Measurements from ENCODE around the gene THSD7A. TPM values are rescaled to one million over a fixed set of nuclear protein-coding genes. Genes with fewer than 3 reads are reported as not detected.
A peak's percentile ranks its signal among the peaks of the same experiment; 100 is the strongest.

THSD7A gene
- total and polyA plus RNA-seq, 2 donors from 2014 or later, result 5.1 to 24.3 TPM

DNA sequence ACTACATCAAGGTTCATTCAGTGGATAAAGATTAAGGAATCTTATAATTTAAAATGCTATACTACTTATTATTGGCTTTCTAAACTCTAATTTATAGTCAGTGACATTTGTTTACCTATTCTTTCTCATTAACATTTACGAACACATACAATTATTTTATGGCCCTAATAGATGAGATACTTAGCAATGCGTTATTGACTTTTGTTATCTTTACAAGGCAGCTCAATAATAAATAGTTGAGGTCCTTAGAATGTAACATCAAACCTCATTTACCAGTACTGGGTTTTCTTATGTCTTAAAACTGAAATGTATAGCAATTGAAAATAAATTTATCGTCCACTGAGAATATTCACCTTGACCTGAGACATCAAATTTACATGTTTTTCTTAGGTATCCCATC, 89.0 kb downstream of the THSD7A start:
- TF ChIP-seq CTCF (IDR thresholded peaks at IDR 0.05; ENCODE audit: borderline replicate concordance, extremely low read depth, insufficient read depth), result no peak
- peak in 1 of 5 donors; percentile 34 for DNase-seq
- no peaks in the 10 kb centered on the region for H3K4me1 ChIP-seq (ENCODE audit: control insufficient read depth in 2 of 3, insufficient read depth in 2 of 3, low read depth in 1 of 3, low read length in 3 of 3)
- no peak overlapping the region for H3K27ac ChIP-seq (ENCODE audit: low read depth in 2 of 2, low read length in 2 of 2)
- FAIRE-seq, result no peak
- H3K4me3 ChIP-seq (ENCODE audit: low read length in 3 of 3), result no peak overlapping the region
- no peaks in the 10 kb centered on the region for H3K27me3 ChIP-seq (ENCODE audit: control insufficient read depth, insufficient read depth, low read length)
- no peaks in the 10 kb centered on the region for H3K36me3 ChIP-seq (ENCODE audit: control insufficient read depth in 2 of 3, insufficient read depth in 3 of 3, low read length in 3 of 3)
- intact Hi-C loops (cut with DNase I), result no loop called here
- H3K9ac ChIP-seq (ENCODE audit: low read length in 3 of 3), result no peak overlapping the region
- H3K9me3 ChIP-seq (ENCODE audit: control insufficient read depth in 2 of 3, insufficient read depth in 1 of 3, low read length in 3 of 3), result no peaks in the 10 kb centered on the region

DNA sequence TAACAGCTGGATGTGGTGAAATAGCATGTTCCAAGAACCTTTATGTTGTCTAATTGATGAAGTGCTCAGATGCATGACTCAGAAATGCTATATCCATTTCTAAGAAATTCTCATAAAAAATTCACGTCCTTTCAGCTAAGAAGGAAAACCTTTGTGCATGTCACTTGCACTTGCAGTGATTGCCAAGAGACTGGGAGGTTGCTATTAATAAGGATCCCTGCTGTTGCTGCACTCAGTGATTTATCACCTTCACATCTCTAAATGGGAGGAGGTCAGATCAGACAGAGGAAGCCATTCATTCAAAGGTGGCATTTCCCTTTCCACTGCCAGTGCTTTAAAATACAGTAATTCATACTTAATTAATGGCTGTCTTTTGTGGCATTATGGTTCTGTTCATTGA, 89.5 kb downstream of the THSD7A start:
- intact Hi-C loops (cut with DNase I), result no loop called here

DNA sequence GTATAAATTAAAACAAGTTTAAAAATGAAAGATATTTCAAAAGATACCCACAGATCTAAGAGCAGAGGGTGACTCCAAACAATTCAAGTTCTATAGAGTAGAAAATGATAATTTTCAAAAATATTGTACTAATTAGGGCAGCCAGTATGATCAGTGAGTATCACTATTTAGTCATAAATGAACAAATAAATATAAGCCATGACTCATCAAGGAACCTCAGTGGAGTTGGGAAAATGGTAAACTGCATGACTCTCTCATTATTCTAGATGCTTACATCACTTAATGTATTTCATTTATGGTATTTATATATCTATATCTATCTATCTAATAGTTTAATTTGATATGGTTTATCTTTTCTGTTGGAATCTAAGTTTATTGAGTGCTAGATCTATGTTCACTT, 94.3 kb downstream of the THSD7A start:
- H3K9ac ChIP-seq (ENCODE audit: low read length in 3 of 3), result no peak overlapping the region
- DNase-seq (no peak), FAIRE-seq (no peak)
- H3K4me1 ChIP-seq (ENCODE audit: control insufficient read depth in 2 of 3, insufficient read depth in 2 of 3, low read depth in 1 of 3, low read length in 3 of 3), result no peaks in the 10 kb centered on the region
- no peaks in the 10 kb centered on the region for H3K36me3 ChIP-seq (ENCODE audit: control insufficient read depth in 2 of 3, insufficient read depth in 3 of 3, low read length in 3 of 3)
- no peaks in the 10 kb centered on the region for H3K27me3 ChIP-seq (ENCODE audit: control insufficient read depth, insufficient read depth, low read length)
- H3K4me3 ChIP-seq (ENCODE audit: low read length in 3 of 3), result no peak overlapping the region
- H3K27ac ChIP-seq (ENCODE audit: low read depth in 2 of 2, low read length in 2 of 2), result no peak overlapping the region
- no peaks in the 10 kb centered on the region for H3K9me3 ChIP-seq (ENCODE audit: control insufficient read depth in 2 of 3, insufficient read depth in 1 of 3, low read length in 3 of 3)
- no peak for TF ChIP-seq CTCF (IDR thresholded peaks at IDR 0.05; ENCODE audit: borderline replicate concordance, extremely low read depth, insufficient read depth)
- intact Hi-C loops (cut with DNase I), result no loop called here

More for the DNA sequence above, 89.5 kb downstream of the THSD7A start:
- no peak for FAIRE-seq
- DNase-seq, result peak in 2 of 5 donors; percentile 49 to 79
- Histone ChIP-seq H3K9me3 (ENCODE audit: control insufficient read depth in 2 of 3, insufficient read depth in 1 of 3, low read length in 3 of 3) (no peaks in the 10 kb centered on the region), H3K27me3 (ENCODE audit: control insufficient read depth, insufficient read depth, low read length) (no peaks in the 10 kb centered on the region), H3K4me3 (ENCODE audit: low read length in 3 of 3) (no peak overlapping the region), H3K9ac (ENCODE audit: low read length in 3 of 3) (no peak overlapping the region), H3K36me3 (ENCODE audit: control insufficient read depth in 2 of 3, insufficient read depth in 3 of 3, low read length in 3 of 3) (no peaks in the 10 kb centered on the region), H3K27ac (ENCODE audit: low read depth in 2 of 2, low read length in 2 of 2) (no peak overlapping the region), H3K4me1 (ENCODE audit: control insufficient read depth in 2 of 3, insufficient read depth in 2 of 3, low read depth in 1 of 3, low read length in 3 of 3) (no peaks in the 10 kb centered on the region)
- no peak for TF ChIP-seq CTCF (IDR thresholded peaks at IDR 0.05; ENCODE audit: borderline replicate concordance, extremely low read depth, insufficient read depth)

GRCh38 chr7:11732207-11732606, 99.8 kb downstream of the THSD7A start:
- no peaks in the 10 kb centered on the region for H3K27me3 ChIP-seq (ENCODE audit: control insufficient read depth, insufficient read depth, low read length)
- H3K9ac ChIP-seq (ENCODE audit: low read length in 3 of 3), result no peak overlapping the region
- DNase-seq (no peak), FAIRE-seq (no peak)
- no peaks in the 10 kb centered on the region for H3K36me3 ChIP-seq (ENCODE audit: control insufficient read depth in 2 of 3, insufficient read depth in 3 of 3, low read length in 3 of 3)
- no peak overlapping the region for H3K4me3 ChIP-seq (ENCODE audit: low read length in 3 of 3)
- H3K4me1 ChIP-seq (ENCODE audit: control insufficient read depth in 2 of 3, insufficient read depth in 2 of 3, low read depth in 1 of 3, low read length in 3 of 3), result no peaks in the 10 kb centered on the region
- intact Hi-C loops (cut with DNase I), result no loop called here
- H3K9me3 ChIP-seq (ENCODE audit: control insufficient read depth in 2 of 3, insufficient read depth in 1 of 3, low read length in 3 of 3), result no peaks in the 10 kb centered on the region
- H3K27ac ChIP-seq (ENCODE audit: low read depth in 2 of 2, low read length in 2 of 2), result no peak overlapping the region
- no peak for TF ChIP-seq CTCF (IDR thresholded peaks at IDR 0.05; ENCODE audit: borderline replicate concordance, extremely low read depth, insufficient read depth)
